ELR (cell line): ENCODE results near the gene OR1D5.
"Not testable (repeated sequence)": the region's sequence is repeated elsewhere in the genome, so short reads cannot be mapped to it uniquely, and the experiment has no call there.

Experiments used
- DNase-seq: peaks from one replicate; pipeline ENCODE4 v3.0.0-alpha.2; 2015; ENCODE audit warnings: low read depth

The OR1D5 gene

DNA sequence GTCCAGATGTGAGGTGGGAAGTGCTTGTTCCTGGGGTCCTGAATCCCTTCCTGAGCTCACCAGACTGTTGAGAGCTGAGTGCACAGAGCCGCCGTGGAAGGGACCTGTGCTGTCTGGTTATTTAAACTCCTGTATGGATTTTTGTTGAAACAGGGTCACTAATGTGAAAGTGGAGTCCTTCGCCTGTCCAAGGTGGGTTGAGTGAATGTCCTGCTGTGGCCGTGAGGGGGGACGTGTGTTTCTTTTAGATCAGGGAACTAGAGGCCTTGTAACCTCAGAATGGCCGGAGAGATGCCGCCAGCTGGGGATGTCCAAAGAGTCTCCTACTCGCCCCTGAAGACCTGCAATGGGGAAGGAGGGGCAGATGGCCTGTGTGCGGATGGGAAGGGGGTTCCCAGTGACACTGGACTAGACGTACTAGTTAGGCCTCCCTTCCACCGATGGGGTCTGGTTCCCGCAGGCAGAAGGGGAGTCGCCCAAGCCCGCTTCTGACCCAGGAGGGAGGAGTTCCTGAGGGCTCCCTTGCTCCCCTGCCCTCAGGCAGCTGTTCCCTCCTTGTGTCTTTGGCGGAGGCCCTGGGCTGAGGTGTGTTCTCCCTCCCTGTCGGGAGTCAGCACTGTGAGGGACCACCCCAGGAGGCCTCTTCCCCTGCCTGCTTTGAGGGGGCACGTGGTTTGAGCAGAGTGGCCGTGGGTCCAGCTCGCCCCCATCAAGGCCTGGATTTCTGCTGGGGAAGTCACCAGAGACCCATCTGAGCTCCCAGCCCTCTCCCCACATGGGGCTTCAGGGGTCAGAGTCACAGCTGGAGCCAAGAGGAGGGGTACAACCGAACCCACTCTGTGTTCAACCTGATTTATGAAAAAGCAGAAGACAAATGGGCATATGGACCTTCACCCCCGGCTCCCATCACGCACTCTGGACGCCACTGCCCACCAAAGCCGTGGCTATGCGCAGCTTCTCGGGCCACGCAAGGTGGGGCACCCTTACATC is 30.9 kb downstream of the OR1D5 start:
- DNase-seq: no peak

DNA sequence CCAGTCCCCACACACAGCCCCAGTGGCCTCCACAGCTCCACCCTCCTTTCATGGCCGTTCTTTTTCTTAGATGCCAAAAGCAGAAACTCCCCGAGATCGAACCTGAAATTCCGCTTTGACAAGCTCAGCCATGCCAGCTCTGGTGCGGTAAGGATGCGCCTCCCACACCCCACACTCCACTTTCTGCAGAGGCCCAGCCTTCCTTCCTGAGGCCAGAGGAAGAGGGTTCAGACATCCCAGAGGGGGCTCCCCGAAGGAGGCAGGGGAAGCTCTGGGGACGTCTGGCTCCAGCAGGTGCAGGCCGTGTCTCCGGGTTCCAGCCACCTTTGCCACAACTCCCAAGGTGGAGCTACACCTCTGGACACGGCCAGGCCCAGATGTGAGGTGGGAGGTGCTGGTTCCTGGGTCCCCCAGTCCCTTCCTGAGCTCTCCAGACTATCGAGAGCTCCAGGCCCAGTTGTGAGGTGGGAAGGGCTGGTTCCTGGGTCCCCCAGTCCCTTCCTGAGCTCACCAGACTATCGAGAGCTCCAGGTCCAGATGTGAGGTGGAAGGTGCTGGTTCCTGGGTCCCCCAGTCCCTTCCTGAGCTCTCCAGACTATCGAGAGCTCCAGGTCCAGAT is 32.4 kb downstream of the OR1D5 start:
- not testable (repeated sequence) for DNase-seq

DNA sequence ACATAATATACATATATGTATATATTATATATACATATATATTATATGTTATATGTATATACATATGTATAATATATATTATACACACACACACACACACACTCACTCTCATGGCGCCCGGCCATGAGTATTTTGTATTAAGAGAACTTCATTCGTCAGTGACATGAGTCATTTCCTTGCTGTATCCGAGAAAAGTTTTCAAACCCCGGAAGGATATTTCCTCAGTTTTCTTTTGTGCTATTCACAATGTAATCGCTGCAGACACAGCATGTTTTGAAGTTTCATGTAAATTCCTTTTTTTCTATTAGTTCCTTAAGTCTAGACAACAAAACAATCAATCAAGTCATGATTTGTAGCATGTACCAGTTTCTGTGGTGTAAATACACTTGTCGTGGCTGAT is 33.3 kb downstream of the OR1D5 start:
- peak; percentile 65 for DNase-seq

DNA sequence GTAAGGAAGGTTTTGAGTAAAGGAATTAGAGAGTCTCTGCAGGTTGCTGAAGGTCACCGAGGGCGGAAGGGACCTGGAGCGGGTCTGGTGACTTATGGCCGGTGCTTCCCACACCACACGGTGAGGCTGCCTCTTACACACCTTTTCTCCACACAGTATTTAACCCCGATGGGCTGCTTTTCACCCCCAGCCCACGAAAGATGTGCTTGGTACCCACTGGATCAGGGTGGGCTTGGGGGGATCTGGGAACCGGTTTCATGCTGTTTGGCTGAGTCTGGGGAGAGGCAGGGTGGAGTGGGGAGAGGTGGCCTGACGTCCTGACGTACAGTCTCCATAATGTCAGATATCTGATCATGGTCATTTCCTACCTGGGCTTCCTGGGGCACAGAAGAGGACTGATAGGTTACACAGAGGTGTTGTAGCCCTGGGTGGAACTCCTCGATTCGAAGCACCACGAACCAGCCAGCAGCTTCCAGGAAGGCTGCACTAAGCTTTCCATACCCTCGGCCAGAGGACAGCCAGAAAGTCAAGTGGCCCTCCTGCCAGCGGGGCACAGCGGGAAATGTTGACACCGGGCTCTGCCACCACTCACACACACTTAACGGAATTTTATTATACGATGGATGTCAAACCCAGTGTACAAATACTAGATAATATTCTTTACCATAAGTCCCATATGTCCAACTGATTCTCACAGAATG is 34.0 kb downstream of the OR1D5 start:
- DNase-seq: no peak

DNA sequence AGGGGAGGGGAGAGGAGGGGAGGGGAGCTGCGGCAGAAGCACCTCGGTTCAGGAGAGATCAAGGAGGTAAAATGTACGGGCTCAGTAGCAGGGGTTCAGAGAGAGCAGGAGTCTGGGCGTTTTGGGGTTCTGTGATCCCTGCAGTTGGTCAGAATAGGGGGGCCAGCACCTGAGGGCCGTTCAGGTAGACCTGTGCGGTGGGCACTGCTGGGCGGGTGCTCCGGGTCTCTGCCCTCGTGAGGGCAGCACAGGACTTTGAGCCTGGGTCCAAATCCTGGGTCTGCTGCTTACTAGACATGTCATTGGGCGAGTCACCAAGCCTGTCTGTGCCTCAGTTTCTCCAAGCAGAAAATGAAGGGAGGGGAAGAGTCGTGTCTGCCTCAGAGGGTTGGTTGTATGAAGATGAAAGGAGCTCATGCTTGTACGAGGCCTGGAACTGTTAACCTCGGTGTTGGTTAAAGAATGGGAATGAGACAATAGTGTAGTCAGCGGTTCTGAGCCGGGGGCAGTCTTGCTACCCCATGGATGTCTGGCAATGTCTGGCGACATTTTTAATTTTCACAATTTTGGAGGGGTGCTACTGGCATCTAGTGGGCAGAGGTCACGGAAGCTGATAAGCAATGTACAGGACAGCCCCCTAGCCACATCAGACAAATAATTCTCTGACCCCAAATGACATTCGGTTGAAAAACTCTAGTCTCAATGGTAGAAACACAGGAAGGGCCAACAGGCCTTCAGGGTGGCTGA is 35.4 kb downstream of the OR1D5 start:
- DNase-seq: no peak

DNA sequence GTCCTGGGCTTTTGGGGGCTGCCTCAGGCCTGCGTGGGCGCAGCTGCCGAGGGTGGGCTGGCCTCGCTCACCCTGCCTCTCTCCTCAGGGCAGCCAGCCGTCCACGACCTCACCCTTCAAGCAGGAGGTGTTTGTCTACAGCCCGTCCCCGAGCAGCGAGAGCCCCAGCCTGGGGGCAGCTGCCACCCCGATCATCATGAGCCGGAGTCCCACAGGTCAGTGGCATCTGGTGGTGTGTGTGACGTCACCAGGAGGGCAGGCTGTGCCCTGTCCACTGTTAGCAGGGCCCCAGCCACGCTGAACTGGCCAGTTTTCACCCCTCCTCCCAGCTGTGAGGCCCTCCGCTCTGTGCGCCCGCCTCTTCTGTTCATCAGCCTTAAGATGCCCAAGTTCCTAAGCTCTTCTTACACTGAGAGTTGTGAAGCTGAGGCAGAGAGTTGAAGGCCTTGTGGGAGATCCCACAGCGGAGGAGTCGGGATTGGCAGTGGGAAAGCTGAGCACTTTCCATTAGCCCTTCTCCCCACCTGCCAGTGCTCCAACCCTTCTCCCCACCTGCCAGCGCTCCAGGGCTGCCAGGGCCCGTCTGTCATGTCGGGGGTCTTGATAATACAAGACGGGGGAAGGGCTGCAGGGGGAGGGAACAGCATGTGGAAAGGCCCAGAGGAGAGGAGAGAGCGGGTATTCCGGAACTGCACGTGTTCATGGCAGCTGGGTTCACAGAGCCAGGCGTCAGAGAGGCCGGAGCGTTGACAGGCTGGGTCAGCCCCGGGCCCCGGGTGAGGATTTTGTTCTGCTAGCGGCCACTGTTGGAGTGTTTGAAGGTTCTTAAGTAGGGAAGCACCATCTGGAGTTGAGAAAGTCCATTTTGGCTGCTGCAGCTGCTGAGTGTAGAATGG is 36.3 kb downstream of the OR1D5 start:
- DNase-seq: no peak

DNA sequence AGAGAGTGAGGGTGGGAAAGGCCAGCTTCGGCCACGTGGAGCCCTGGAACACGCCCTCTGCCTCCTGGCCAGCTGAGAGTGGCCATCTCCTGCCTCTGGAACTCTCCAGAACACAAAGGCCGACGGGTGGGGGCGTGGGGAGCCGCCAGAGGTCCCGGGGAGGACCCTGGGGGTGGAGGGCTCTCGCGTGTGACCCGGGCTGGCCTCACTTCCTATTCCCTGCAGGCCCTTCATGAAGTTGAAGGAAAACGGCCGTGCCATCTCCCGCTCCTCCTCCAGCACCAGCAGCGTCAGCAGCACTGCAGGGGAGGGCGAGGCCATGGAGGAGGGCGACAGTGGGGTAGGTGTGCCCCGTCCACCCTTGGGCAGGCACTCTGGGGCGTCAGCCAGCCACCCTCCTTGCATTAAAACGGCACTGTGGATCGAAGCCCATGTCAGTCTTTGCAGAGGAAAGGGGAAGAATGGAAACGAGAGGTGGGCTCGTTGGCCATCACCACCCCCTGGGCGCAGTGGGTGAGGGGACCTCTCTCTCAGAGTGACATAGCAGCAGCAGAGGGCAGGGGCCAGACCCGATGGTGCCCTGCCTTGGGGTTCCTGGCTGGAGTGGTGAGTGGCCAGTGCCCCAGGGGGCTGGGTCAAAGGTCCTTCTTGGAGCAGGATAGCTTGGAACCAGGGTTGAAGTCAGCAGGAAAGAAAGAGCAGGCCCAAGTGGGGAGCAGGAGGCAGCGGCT is 37.1 kb downstream of the OR1D5 start:
- no peak for DNase-seq

DNA sequence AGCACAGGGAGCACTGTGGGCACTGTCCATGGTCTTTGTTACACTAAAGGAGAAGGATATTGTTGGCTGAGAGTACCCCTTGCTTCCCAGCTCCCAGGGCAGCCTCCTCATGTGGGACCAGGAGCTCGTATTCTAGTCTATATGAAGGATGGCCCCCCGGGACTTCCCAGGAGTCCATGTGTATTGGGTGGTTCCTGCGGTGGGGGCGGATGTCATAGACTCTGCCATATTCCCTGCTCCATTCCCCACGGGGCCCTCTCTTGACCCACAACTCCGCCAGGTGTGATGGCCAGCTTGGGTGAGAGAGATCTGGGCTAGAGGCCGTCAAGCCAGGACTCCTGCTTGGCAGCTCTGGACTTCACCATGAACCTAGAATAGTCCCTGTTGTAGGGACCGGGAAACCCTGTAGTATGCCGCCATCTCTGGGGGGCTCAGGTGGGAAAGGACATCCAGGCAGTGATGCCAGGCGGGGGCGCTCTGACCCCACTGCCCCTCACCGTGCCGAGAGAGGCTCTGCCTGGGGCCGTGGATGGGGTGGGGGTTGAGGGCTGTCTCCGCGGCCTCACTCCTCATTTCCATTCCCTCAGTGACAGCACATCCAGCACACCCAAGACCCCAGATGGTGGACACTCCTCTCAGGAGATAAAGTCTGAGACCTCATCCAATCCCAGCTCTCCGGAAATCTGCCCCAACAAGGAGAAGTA is 37.8 kb downstream of the OR1D5 start:
- DNase-seq: no peak

DNA sequence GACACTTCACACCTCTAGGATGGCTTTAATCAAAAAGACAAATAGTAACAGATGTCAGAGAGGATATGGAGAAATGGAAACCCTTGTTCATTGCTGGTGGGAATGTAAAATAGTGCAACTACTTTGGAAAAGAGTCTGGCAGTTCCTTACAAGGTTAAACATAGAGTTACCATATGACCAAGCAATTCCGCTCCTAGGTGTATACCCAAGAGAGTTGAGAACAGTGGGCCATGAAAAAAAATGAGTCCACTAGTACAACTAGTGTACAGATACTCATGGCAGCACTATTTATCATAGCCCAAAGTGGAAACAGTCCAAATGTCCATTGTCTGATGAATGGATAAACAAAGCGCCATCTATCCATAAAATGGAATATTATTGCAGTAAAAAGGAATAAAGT is 39.1 kb downstream of the OR1D5 start:
- no peak for DNase-seq

DNA sequence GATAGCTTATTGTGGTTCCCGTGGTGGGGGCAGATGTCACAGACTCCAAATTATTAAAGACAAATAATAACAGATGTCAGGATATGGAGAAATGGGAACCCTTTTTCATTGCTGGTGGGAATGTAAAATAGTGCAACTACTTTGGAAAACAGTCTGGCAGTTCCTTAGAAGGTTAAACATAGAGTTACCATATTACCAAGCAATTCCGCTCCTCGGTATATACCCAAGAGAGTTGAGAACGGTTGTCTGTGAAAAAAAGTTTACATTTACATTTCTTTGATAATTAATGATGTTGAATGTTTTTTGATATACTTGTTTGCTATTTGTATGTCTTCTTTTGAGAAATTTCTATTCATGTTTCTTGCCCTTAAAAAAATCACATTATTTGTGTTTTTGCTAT is 41.2 kb downstream of the OR1D5 start:
- no peak for DNase-seq

DNA sequence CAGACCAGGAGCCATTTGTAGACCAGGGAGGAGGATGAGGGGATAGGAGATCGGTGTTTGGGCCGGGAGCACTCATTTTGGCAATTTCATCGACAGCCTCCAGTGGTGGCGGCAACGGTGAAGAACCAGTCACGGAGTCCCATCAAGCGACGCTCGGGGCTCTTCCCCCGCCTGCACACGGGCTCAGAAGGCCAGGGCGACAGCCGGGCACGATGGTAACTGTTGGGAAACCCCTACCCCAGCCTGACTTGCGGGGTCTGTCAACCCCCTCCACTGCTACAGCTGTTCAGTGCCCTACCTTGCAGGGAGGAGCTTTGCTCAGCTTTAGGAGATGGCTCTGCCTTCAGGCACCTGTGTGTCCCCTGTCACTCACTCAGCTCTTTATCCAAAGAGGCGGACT is 43.0 kb downstream of the OR1D5 start:
- DNase-seq: no peak

DNA sequence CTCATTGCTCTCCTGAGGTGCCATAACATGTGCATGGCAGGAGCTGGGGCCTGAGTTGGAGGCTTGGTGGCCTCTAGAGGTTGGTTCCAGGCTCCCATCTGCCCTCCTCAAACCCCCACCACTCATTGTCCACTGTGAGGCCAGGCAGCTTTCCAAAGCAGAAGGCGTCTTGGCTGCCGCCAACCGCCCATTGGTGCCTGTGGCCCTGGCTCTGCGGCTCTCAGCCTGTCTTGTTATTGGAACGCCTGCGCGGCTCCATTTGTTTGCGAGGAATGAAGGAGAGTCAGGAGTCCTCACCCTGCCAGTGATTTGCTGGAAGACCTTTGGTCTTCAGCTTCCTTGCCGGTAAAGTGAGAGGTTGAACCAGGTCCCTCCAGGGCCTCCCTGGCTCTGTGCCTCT is 43.6 kb downstream of the OR1D5 start:
- DNase-seq: no peak

DNA sequence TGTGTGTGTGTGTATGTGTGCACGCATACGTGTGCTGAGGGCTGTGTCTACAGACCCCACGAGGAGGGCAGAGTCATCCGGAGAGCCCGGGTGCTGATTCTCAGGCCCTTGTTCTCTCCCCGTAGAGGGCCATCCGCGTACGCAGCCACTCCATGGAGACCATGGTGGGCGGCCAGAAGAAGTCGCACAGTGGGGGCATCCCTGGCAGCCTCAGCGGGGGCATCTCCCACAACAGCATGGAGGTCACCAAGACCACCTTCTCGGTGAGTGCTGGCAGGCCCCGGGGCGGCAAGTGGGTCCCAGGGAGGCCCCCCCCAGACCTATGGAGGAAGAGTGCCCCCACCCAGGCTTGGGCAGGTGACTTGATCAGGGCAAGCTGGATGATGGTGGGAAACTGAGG is 45.5 kb downstream of the OR1D5 start:
- no peak for DNase-seq

DNA sequence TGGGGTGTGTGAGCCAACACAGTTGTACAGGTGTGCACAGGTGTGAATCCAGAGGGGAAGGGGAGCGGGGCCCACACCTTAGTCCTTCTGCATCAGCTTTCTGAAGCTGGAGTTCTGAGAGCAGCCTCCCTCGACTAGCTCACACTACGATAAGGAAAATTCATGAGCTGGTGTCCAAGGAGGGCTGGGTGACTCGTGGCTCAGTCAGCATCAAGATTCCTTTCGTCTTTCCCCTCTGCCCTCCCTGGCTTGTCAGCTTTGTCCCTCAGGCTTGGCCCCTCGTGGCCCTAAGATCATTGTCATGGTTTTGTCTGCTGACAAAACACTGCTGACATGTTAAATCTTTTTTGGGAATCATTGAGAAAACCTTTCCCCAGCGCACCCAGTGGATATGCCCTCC is 47.5 kb downstream of the OR1D5 start:
- DNase-seq: no peak

DNA sequence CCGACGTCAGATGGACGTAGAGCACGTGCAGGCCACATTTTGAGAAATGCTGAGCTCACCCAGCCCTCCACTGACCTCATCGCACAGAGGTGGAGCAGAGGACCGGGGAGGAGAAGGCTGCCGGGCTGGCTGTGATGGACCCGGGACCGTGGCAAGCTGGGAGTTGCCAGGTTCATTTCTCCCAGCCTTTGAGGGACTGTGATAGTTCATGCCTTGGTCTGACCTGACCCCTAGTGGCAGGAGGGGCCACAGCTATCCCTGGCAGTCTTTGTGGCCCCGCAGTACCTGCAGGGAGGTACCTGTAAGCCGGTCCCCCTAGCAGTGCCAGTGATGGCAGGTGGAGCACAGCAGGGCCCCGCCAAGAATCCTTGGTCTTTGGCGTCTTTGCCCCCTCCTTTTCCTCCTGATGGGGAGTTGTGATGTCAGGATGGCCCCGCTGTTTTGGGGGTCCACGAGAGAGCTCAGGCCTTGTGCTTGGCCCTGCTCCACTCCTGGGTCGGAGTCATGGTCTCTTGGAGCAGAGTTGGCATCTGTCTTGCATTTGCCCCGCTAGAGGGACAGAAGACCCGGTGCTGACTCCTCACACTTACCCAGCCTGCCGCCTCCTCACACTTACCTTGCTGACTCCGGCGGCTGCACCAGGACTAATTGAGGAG is 50.4 kb downstream of the OR1D5 start:
- DNase-seq: peak; percentile 41
